ENCODE measurements around the gene RPL37A.

- no peak for TF ChIP-seq ZNF843 (tag by site-specific recombination; IDR thresholded peaks at IDR 0.05)
- TF ChIP-seq ZNF366 (tag by site-specific recombination; conservative IDR thresholded peaks at IDR 0.05): no peak
- no peak for TF ChIP-seq CTCF (tag by site-specific recombination; IDR thresholded peaks at IDR 0.05)
- TF ChIP-seq ZNF138 (tag by site-specific recombination; IDR thresholded peaks at IDR 0.05; ENCODE audit: borderline replicate concordance): no peak
- TF ChIP-seq ZNF580 (tag by site-specific recombination; IDR thresholded peaks at IDR 0.05): no peak
- no peak for TF ChIP-seq REST (tag by site-specific recombination; IDR thresholded peaks at IDR 0.05)
- TF ChIP-seq ZBTB1 (tag by site-specific recombination; IDR thresholded peaks at IDR 0.05): no peak
- no peak for TF ChIP-seq HOXD13 (CRISPR knock-in tag; IDR thresholded peaks at IDR 0.05; ENCODE audit: borderline replicate concordance)
- no peak for TF ChIP-seq ZNF16 (tag by site-specific recombination; IDR thresholded peaks at IDR 0.05; ENCODE audit: low read depth)
- no peak for TF ChIP-seq ZNF202 (tag by site-specific recombination; IDR thresholded peaks at IDR 0.05; ENCODE audit: borderline replicate concordance)
- no peak for TF ChIP-seq ZNF704 (tag by site-specific recombination; IDR thresholded peaks at IDR 0.05)
- TF ChIP-seq PATZ1 (tag by site-specific recombination; IDR thresholded peaks at IDR 0.05): no peak
- no peak for TF ChIP-seq ZNF157 (tag by site-specific recombination; IDR thresholded peaks at IDR 0.05)
- no peak for TF ChIP-seq SCRT2 (tag by site-specific recombination; IDR thresholded peaks at IDR 0.05)
Measured at GRCh38 chr2:216498070-216498378, 620 bp upstream of the RPL37A start.

All from HEK293 (cell line).